Endodermal cell (in vitro differentiated cells): ENCODE results near the gene DTX1. TPM values are rescaled to one million over a fixed set of nuclear protein-coding genes. Genes with fewer than 3 reads are reported as not detected.

Experiments
- DNase-seq: peaks from one replicate; pipeline ENCODE4 v3.0.0-alpha.2; 2017
- H3K27ac ChIP-seq: 2 replicates; pipeline ENCODE4 v1.5.1; 2013; ENCODE audit warnings: mild to moderate bottlenecking, low read depth, low read length, moderate library complexity
- H3K27me3 ChIP-seq: 2 replicates; pipeline ENCODE4 v1.6.1; 2013; ENCODE audit warnings: mild to moderate bottlenecking, low read length, moderate library complexity; ENCODE audit not compliant: insufficient read depth, control insufficient read depth, poor library complexity, severe bottlenecking
- H3K36me3 ChIP-seq: 2 replicates; pipeline ENCODE4 v1.7.0; 2013; ENCODE audit warnings: mild to moderate bottlenecking, low read length, moderate library complexity; ENCODE audit not compliant: control insufficient read depth, insufficient read depth
- H3K4me1 ChIP-seq: one replicate; pipeline ENCODE4 v1.7.0; 2013; ENCODE audit warnings: low read length; ENCODE audit not compliant: control insufficient read depth, insufficient read depth
- H3K4me3 ChIP-seq: 2 replicates; pipeline ENCODE4 v1.5.1; 2013; ENCODE audit warnings: mild to moderate bottlenecking, low read length, moderate library complexity
- H3K9ac ChIP-seq: 2 replicates; pipeline ENCODE4 v1.6.1; 2013; ENCODE audit warnings: mild to moderate bottlenecking, low read length, moderate library complexity; ENCODE audit not compliant: poor library complexity, severe bottlenecking; ENCODE audit errors: extremely low read depth
- H3K9me3 ChIP-seq: 2 replicates; pipeline ENCODE4 v1.6.1; 2013; ENCODE audit warnings: mild to moderate bottlenecking, low read length, moderate library complexity; ENCODE audit not compliant: control insufficient read depth
- H3K27ac Mint-ChIP-seq: 2 replicates; pipeline ENCODE4 v1.8.0; 2020; ENCODE audit warnings: mixed read lengths
- H3K27me3 Mint-ChIP-seq: 2 replicates; pipeline ENCODE4 v1.8.0; 2021; ENCODE audit warnings: mild to moderate bottlenecking, mixed read lengths; ENCODE audit not compliant: insufficient read depth
- H3K36me3 Mint-ChIP-seq: 2 replicates; pipeline ENCODE4 v1.8.0; 2020; ENCODE audit warnings: low read depth, mixed read lengths
- H3K4me1 Mint-ChIP-seq: 2 replicates; pipeline ENCODE4 v1.8.0; 2020; ENCODE audit warnings: mixed read lengths
- H3K4me3 Mint-ChIP-seq: 2 replicates; pipeline ENCODE4 v1.8.0; 2020; ENCODE audit warnings: mild to moderate bottlenecking, moderate library complexity, mixed read lengths
- H3K9me3 Mint-ChIP-seq: 2 replicates; pipeline ENCODE4 v1.8.0; 2020; ENCODE audit warnings: mild to moderate bottlenecking, mixed read lengths
- WGBS, 2 experiments: methylation state at CpG; one replicate each; pipeline versions ENCODE4 v1.1.5 to v1.1.7; 2013; ENCODE audit warnings: missing lambda C conversion rate in 2 of 2, mixed read lengths in 1 of 2; ENCODE audit not compliant: insufficient coverage in 1 of 2, insufficient read length in 1 of 2; 5-methylcytosine and 5-hydroxymethylcytosine counted together
- total RNA-seq, 2 donors: library from RNA; stranded (reverse); fragmentation: NEBNext Ultra II Directional in 1 of 2; extraction: Animal tissue kit (Norgen Biotek cat#: 25700) in 1 of 2; gene quantifications; 2 replicates in 1 of 2; 3 replicates in 1 of 2; pipeline ENCODE4 v1.2.1, GENCODE V29; 2021
- TF ChIP-seq, protein P1 (sequence below): fragments of 200-600 bp; sonication (generic); conservative IDR thresholded peaks from 2 replicates; pipeline ENCODE4 v1.5.0; 2021; ENCODE audit warnings: antibody characterized with exemption, mild to moderate bottlenecking

DTX1 gene
- total RNA-seq, 2 donors from 2014 or later = 3.3 to 4.9 TPM

DNA sequence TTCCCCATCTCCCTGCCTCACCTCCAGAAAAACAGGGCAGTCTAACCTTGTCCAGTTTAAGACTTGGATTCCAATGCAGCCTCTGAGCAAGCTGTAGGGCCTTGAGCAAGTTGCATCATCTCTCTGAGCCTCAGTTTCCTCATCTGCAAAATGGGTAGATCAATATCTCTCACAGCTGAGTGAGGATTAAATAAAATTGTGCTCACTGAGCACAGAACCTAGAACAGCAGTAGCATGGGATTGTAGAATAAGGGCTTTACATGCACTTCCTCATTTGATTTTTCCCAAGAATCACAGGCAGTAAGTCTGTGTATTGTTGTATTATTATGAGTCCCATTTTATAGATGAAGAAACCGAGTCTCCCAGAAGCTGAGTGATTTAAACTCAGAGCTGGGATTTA lies 2.0 kb downstream of the DTX1 start:
- no peak overlapping the region for H3K4me3 Mint-ChIP-seq
- peaks cover 56% of the 10 kb centered on the region for H3K27me3 ChIP-seq
- TF ChIP-seq, protein P1, sequence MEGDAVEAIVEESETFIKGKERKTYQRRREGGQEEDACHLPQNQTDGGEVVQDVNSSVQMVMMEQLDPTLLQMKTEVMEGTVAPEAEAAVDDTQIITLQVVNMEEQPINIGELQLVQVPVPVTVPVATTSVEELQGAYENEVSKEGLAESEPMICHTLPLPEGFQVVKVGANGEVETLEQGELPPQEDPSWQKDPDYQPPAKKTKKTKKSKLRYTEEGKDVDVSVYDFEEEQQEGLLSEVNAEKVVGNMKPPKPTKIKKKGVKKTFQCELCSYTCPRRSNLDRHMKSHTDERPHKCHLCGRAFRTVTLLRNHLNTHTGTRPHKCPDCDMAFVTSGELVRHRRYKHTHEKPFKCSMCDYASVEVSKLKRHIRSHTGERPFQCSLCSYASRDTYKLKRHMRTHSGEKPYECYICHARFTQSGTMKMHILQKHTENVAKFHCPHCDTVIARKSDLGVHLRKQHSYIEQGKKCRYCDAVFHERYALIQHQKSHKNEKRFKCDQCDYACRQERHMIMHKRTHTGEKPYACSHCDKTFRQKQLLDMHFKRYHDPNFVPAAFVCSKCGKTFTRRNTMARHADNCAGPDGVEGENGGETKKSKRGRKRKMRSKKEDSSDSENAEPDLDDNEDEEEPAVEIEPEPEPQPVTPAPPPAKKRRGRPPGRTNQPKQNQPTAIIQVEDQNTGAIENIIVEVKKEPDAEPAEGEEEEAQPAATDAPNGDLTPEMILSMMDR = no peak

DNA sequence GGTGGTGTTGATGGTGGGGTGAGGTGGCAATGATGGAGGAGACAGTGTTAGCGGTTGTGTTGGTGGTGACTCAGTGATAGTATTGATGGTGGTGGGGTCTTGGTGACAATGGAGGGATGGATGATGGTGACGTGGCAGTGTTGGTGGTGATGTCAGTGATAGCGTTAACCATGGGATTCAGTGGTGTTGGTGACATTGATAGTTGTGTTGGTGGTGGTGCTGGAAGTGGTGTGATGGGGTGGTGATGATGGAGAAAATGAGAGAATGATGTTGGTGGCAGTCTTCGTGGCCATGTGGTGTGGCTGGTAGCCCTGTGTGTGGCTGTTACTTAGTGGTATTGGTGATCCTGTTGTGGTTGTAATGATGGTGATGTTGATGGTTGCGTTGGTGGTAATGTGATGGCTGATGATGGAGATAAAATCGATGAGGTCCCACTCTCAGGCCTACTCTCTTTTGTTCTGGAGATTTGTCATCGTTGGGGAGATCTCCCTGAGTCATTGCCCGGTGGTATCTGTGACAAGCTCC lies 2.6 kb downstream of the DTX1 start:
- Mint-ChIP-seq H3K4me1 (peaks cover 2% of the 10 kb centered on the region), H3K9me3 (no peaks in the 10 kb centered on the region), H3K36me3 (no peaks in the 10 kb centered on the region), H3K27ac (no peak overlapping the region), H3K27me3 (peaks cover 31% of the 10 kb centered on the region), H3K4me3 (no peak overlapping the region)
- Histone ChIP-seq H3K27ac (no peak overlapping the region), H3K36me3 (no peaks in the 10 kb centered on the region), H3K27me3 (peaks cover 53% of the 10 kb centered on the region), H3K9me3 (no peaks in the 10 kb centered on the region), H3K9ac (no peak overlapping the region), H3K4me3 (no peak overlapping the region), H3K4me1 (no peaks in the 10 kb centered on the region)
- WGBS, 2 experiments = 91 to 100% methylated on average over 3 to 8 of the region's 8 CpGs
- TF ChIP-seq, protein P1 = no peak
- DNase-seq = no peak

More for the DNA sequence above, 2.0 kb downstream of the DTX1 start:
- H3K4me1 ChIP-seq = no peaks in the 10 kb centered on the region
- Mint-ChIP-seq H3K4me1 (peaks cover 2% of the 10 kb centered on the region), H3K27me3 (peaks cover 37% of the 10 kb centered on the region), H3K27ac (no peak overlapping the region), H3K36me3 (no peaks in the 10 kb centered on the region), H3K9me3 (no peaks in the 10 kb centered on the region)
- H3K36me3 ChIP-seq = no peaks in the 10 kb centered on the region
- WGBS, 2 experiments = 87% methylated on average over 1 of the region's 1 CpG; no CpG with 5 or more reads in 1 of the 2 experiments
- no peak overlapping the region for H3K27ac ChIP-seq
- no peak overlapping the region for H3K9ac ChIP-seq
- no peaks in the 10 kb centered on the region for H3K9me3 ChIP-seq
- no peak overlapping the region for H3K4me3 ChIP-seq
- DNase-seq = no peak

DNA sequence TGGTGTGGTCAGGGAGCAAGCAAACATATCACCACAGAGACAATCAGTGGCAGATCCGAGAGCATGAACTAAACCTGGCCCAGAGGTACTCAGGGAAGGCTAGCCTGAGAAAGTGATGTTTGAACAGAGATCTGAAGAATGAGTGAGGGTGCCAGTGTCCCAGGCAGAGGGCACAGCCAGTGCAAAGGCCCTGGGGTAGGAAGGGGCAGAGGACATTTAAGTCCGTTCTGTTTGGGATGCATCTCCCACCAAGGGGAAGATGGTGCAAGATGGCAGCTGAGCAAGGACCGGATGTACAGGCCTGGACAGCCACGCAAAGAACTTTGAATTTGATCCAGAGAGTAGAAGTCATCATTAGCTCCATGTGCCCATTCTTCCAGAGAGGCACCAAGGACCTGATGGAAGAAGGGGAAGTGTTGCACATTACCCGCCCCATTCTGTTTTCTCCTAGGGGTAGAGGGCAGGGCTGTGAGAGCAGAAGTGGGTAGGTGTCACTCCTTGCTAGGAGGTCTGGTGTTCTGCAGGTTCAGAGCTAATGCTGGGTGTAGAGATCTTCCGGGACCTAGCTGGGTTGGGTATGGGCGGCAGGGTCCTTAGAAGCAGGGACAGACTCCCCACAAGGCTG lies 3.9 kb downstream of the DTX1 start:
- no peak overlapping the region for H3K4me3 ChIP-seq
- H3K4me1 ChIP-seq = no peaks in the 10 kb centered on the region
- no peak for DNase-seq
- WGBS, 2 experiments = 89 to 91% methylated on average over 7 of the region's 7 CpGs
- Mint-ChIP-seq H3K4me1 (peaks cover 2% of the 10 kb centered on the region), H3K36me3 (no peaks in the 10 kb centered on the region), H3K27me3 (peaks cover 28% of the 10 kb centered on the region), H3K27ac (no peak overlapping the region), H3K9me3 (no peaks in the 10 kb centered on the region), H3K4me3 (no peak overlapping the region)
- peaks cover 47% of the 10 kb centered on the region for H3K27me3 ChIP-seq
- H3K9ac ChIP-seq = no peak overlapping the region
- no peak overlapping the region for H3K27ac ChIP-seq
- TF ChIP-seq, protein P1 = no peak
- H3K9me3 ChIP-seq = no peaks in the 10 kb centered on the region
- H3K36me3 ChIP-seq = no peaks in the 10 kb centered on the region
